SK-N-SH (cell line): Measurements from ENCODE around the gene WASF3. TPM values are rescaled to one million over a fixed set of nuclear protein-coding genes. Genes with fewer than 3 reads are reported as not detected.

Source experiments
- CTCF ChIA-PET: fragments of 300-600, 350-600 bp; formaldehyde crosslinking; extraction: SDS; loops from one replicate; lab custom pipeline; 2021; lab: Yijun Ruan, JAX
- POLR2A ChIA-PET: fragments of 350-600 bp; sonication (Branson Sonifier 250); formaldehyde crosslinking; extraction: SDS; loops from one replicate; lab custom pipeline; 2020; ENCODE audit warnings: antibody characterized with exemption, inconsistent platforms; lab: Yijun Ruan, JAX
- DNase-seq: peaks from one replicate; pipeline ENCODE4 v3.0.0; 2012
- H2AFZ ChIP-seq: fragments of 200-600 bp; sonication (generic); 2 replicates; pipeline ENCODE4 v1.8.1; 2016; ENCODE audit warnings: antibody characterized with exemption, mild to moderate bottlenecking, low read depth
- H3F3A ChIP-seq: fragments of 200-600 bp; sonication (generic); replicated peaks from 2 replicates; pipeline ENCODE3; 2016; ENCODE audit warnings: antibody characterized with exemption, mild to moderate bottlenecking; ENCODE audit not compliant: insufficient read depth
- H3K27ac ChIP-seq, 2 experiments: fragments of 200-500 bp in 1 of 2; fragments of 200-600 bp in 1 of 2; sonication (Bioruptor generic) in 1 of 2; sonication (generic), shearing (Covaris generic) in 1 of 2; 2 replicates each; pipeline versions ENCODE4 v1.5.1 to v1.6.1; 2014 to 2016; ENCODE audit warnings: low read depth in 2 of 2, inconsistent platforms in 1 of 2, low read length in 1 of 2, mild to moderate bottlenecking in 1 of 2, mixed read lengths in 1 of 2
- H3K27me3 ChIP-seq: fragments of 200-600 bp; sonication (generic), shearing (Covaris generic); 2 replicates; pipeline ENCODE4 v1.6.1; 2016; ENCODE audit warnings: mixed run types; ENCODE audit not compliant: insufficient read depth
- H3K36me3 ChIP-seq, 2 experiments: fragments of 200-500 bp in 1 of 2; fragments of 200-600 bp in 1 of 2; sonication (Bioruptor generic) in 1 of 2; sonication (generic) in 1 of 2; replicated peaks in 1 of 2; 2 replicates each; pipeline versions ENCODE3 to v1.5.1; 2014 to 2016; ENCODE audit warnings: low read length in 1 of 2, mild to moderate bottlenecking in 1 of 2; ENCODE audit not compliant: insufficient read depth in 2 of 2, control insufficient read depth in 1 of 2
- H3K4me1 ChIP-seq, 2 experiments: fragments of 200-500 bp in 1 of 2; fragments of 200-600 bp in 1 of 2; sonication (Bioruptor generic) in 1 of 2; sonication (generic), shearing (Covaris generic) in 1 of 2; 2 replicates each; pipeline versions ENCODE4 v1.5.1 to v1.6.1; 2014 to 2016; ENCODE audit warnings: low read depth in 1 of 2, low read length in 1 of 2, mixed run types in 1 of 2; ENCODE audit not compliant: insufficient read depth in 2 of 2, control insufficient read depth in 1 of 2
- H3K4me2 ChIP-seq: fragments of 200-600 bp; sonication (generic), shearing (Covaris generic); 2 replicates; pipeline ENCODE4 v1.6.1; 2017; ENCODE audit warnings: mixed run types
- H3K4me3 ChIP-seq, 2 experiments: fragments of 200-500 bp in 1 of 2; fragments of 200-600 bp in 1 of 2; sonication (Bioruptor generic) in 1 of 2; sonication (generic), shearing (Covaris generic) in 1 of 2; 2 replicates each; pipeline versions ENCODE4 v1.5.1 to v1.8.1; 2014 to 2016; ENCODE audit warnings: low read depth in 2 of 2, inconsistent platforms in 1 of 2, low read length in 1 of 2, mild to moderate bottlenecking in 1 of 2, mixed read lengths in 1 of 2, moderate library complexity in 1 of 2
- H3K79me2 ChIP-seq: fragments of 200-600 bp; sonication (generic); 2 replicates; pipeline ENCODE4 v1.8.1; 2017; ENCODE audit warnings: mild to moderate bottlenecking; ENCODE audit not compliant: insufficient read depth
- H3K9ac ChIP-seq: fragments of 200-600 bp; sonication (generic); 2 replicates; pipeline ENCODE4 v1.6.1; 2017; ENCODE audit warnings: mixed run types
- H3K9me2 ChIP-seq: fragments of 200-600 bp; sonication (generic); 2 replicates; pipeline ENCODE4 v1.6.1; 2017; ENCODE audit warnings: mixed run types
- H3K9me3 ChIP-seq: fragments of 200-600 bp; sonication (generic); 2 replicates; pipeline ENCODE4 v1.6.1; 2017; ENCODE audit warnings: mixed run types, mild to moderate bottlenecking, moderate library complexity
- H4K20me1 ChIP-seq: fragments of 200-600 bp; sonication (generic); 2 replicates; pipeline ENCODE4 v1.6.1; 2017; ENCODE audit warnings: mild to moderate bottlenecking, mixed run types; ENCODE audit not compliant: insufficient read depth
- CTCF ChIP-seq: fragments of 200-600 bp; sonication (generic); IDR thresholded peaks from 2 replicates; pipeline ENCODE4 v1.6.1; 2017; ENCODE audit warnings: antibody characterized with exemption, mild to moderate bottlenecking, moderate library complexity
- FOXJ3 ChIP-seq: sonication (generic); formaldehyde crosslinking; IDR thresholded peaks from 2 replicates; pipeline ENCODE4 v1.5.1; 2020; ENCODE audit warnings: mild to moderate bottlenecking, missing genetic modification reagents
- GABPA ChIP-seq: IDR thresholded peaks from 2 replicates; pipeline ENCODE4 v1.4.0; 2012; ENCODE audit warnings: low read depth, mild to moderate bottlenecking
- GATA2 ChIP-seq: sonication (generic); formaldehyde crosslinking; IDR thresholded peaks from 2 replicates; pipeline ENCODE4 v1.5.0; 2020; ENCODE audit warnings: mild to moderate bottlenecking, missing genetic modification reagents
- IRF3 ChIP-seq: fragments of 150-350 bp; IDR thresholded peaks from 2 replicates; pipeline ENCODE4 v1.6.1; 2016; ENCODE audit warnings: mild to moderate bottlenecking, low read depth, low read length
- JUND ChIP-seq: IDR thresholded peaks from 2 replicates; pipeline ENCODE4 v1.4.0; 2012
- MXI1 ChIP-seq: IDR thresholded peaks from 2 replicates; pipeline ENCODE4 v1.6.1; 2012; ENCODE audit warnings: mild to moderate bottlenecking, low read depth, low read length, improper control_type of control experiment
- SMC3 ChIP-seq: IDR thresholded peaks from 2 replicates; pipeline ENCODE4 v1.6.1; 2012; ENCODE audit warnings: low read depth, low read length, improper control_type of control experiment
- USF2 ChIP-seq: fragments of 150-350 bp; IDR thresholded peaks from 2 replicates; pipeline ENCODE4 v1.6.1; 2017; ENCODE audit warnings: antibody characterized with exemption, low read length, low read depth, borderline replicate concordance
- WGBS: methylation state at CpG from one replicate; pipeline ENCODE4 v1.1.6; 2017; ENCODE audit warnings: low lambda C conversion rate; 5-methylcytosine and 5-hydroxymethylcytosine counted together
- polyA plus RNA-seq, 3 experiments: library from polyadenylated mRNA; depleted of rRNA; stranded (reverse); fragments of >200 nt; gene quantifications; 2 replicates each; pipeline ENCODE4 v1.2.3, GENCODE V29; 2012
- TF ChIP-seq, protein P1 (sequence below): IDR thresholded peaks from 2 replicates; pipeline ENCODE4; 2012
- TF ChIP-seq, protein P2 (sequence below): IDR thresholded peaks from 2 replicates; pipeline ENCODE4 v1.6.1; 2012; ENCODE audit warnings: mild to moderate bottlenecking, low read depth, low read length, moderate library complexity

The WASF3 gene
- polyA plus RNA-seq, 1 of the 3 experiments (the other 2 are of a cell fraction), result 10.4 TPM

DNA sequence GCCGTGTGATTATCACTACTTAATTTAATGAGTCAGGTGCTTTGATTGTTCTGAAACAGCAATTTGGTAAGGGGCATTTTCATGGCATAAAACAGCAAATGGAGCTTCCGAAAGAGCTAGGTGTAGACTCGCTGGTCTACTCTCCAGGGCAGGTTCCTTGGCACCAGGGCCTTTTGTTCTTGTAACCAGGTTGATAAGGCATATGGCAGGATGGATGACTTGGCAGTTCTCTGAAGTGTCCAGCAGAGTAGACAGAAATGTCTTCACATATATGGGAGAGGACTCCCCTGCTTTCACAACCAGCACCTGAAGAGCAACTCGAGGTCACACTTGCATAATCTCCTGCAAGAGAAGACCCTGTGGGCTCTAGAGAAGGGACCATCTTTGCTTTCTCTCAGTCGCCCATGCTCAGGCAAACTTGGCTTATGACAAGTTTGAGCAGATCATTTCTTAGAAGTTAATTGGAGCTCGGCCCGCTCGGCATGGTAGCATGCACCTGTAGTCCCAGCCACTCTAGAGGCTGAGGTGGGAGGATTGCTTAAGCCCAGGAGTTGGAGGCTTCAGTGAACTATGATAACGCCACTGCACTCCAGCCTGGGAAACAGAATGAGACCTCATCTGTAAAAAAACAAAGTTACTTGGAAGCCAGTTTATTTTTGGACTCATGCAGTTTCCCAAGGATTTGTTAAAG lies 23.3 kb upstream of the WASF3 start:
- Histone ChIP-seq H3K36me3 (no peaks in the 10 kb centered on the region), H3K27ac (no peak overlapping the region), H3K4me1 (no peaks in the 10 kb centered on the region; a peak in 1 of 4 replicates), H3K9ac (no peak overlapping the region), H3K4me2 (no peak overlapping the region), H4K20me1 (no peaks in the 10 kb centered on the region)
- no peak for TF ChIP-seq FOXJ3 (CRISPR knock-in tag)
- TF ChIP-seq, all 33 proteins: peak for 0
- Histone ChIP-seq H3K4me3 (no peak overlapping the region), H3F3A (no peaks in the 10 kb centered on the region), H3K79me2 (no peaks in the 10 kb centered on the region), H2AFZ (no peak overlapping the region), H3K9me3 (no peaks in the 10 kb centered on the region), H3K27me3 (no peaks in the 10 kb centered on the region), H3K9me2 (no peaks in the 10 kb centered on the region)
- DNase-seq, result no peak
- ChIA-PET CTCF (no interaction called here), POLR2A (no interaction called here)
- 50% methylated on average over 7 of the region's 9 CpGs for WGBS

GRCh38 chr13:26538363-26539317 lies 18.8 kb upstream of the WASF3 start:
- ChIA-PET POLR2A (interaction anchor here (0.6 kb wide), 1 partner anchor 18 kb away, joined by 3 read pairs; no protein-coding TSS in a partner anchor), CTCF (interaction anchor here (1.2 kb wide), 1 partner anchor 42 kb away, joined by 3 read pairs; no protein-coding TSS in a partner anchor)
- no peak for DNase-seq
- no peak for TF ChIP-seq GATA2 (CRISPR knock-in tag)
- no peak for TF ChIP-seq JUND
- TF ChIP-seq, protein P1, sequence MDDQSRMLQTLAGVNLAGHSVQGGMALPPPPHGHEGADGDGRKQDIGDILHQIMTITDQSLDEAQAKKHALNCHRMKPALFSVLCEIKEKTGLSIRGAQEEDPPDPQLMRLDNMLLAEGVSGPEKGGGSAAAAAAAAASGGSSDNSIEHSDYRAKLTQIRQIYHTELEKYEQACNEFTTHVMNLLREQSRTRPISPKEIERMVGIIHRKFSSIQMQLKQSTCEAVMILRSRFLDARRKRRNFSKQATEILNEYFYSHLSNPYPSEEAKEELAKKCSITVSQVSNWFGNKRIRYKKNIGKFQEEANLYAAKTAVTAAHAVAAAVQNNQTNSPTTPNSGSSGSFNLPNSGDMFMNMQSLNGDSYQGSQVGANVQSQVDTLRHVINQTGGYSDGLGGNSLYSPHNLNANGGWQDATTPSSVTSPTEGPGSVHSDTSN, result no peak
- no peak for TF ChIP-seq IRF3
- no peak for TF ChIP-seq MXI1
- no peak for TF ChIP-seq CTCF
- no peak for TF ChIP-seq SMC3
- TF ChIP-seq GABPA, result no peak
- TF ChIP-seq USF2, result no peak
- TF ChIP-seq, protein P2, sequence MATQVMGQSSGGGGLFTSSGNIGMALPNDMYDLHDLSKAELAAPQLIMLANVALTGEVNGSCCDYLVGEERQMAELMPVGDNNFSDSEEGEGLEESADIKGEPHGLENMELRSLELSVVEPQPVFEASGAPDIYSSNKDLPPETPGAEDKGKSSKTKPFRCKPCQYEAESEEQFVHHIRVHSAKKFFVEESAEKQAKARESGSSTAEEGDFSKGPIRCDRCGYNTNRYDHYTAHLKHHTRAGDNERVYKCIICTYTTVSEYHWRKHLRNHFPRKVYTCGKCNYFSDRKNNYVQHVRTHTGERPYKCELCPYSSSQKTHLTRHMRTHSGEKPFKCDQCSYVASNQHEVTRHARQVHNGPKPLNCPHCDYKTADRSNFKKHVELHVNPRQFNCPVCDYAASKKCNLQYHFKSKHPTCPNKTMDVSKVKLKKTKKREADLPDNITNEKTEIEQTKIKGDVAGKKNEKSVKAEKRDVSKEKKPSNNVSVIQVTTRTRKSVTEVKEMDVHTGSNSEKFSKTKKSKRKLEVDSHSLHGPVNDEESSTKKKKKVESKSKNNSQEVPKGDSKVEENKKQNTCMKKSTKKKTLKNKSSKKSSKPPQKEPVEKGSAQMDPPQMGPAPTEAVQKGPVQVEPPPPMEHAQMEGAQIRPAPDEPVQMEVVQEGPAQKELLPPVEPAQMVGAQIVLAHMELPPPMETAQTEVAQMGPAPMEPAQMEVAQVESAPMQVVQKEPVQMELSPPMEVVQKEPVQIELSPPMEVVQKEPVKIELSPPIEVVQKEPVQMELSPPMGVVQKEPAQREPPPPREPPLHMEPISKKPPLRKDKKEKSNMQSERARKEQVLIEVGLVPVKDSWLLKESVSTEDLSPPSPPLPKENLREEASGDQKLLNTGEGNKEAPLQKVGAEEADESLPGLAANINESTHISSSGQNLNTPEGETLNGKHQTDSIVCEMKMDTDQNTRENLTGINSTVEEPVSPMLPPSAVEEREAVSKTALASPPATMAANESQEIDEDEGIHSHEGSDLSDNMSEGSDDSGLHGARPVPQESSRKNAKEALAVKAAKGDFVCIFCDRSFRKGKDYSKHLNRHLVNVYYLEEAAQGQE, result no peak
- Histone ChIP-seq H3K79me2 (no peaks in the 10 kb centered on the region), H3K4me1 (peaks cover 0 to 9% of the 10 kb centered on the region in 2 experiments; a peak in 1 of 4 replicates), H3K27ac (no peak overlapping the region), H2AFZ (no peak overlapping the region), H3K36me3 (no peaks in the 10 kb centered on the region), H3K4me3 (no peak overlapping the region), H3K9me2 (no peaks in the 10 kb centered on the region), H3K9me3 (no peaks in the 10 kb centered on the region), H3F3A (no peaks in the 10 kb centered on the region), H4K20me1 (no peaks in the 10 kb centered on the region), H3K27me3 (peaks cover 1% of the 10 kb centered on the region; the same call in 1 of the 2 replicates), H3K9ac (no peak overlapping the region), H3K4me2 (no peak overlapping the region)
- WGBS, result 33% methylated on average over 10 of the region's 10 CpGs
